HAP-1 (cell line): Measurements from ENCODE around the gene SCLT1.

ENCODE experiments used
- DNase-seq, 2 experiments: peaks; one replicate each; pipeline ENCODE4 v3.0.0-alpha.2; 2016 to 2020; ENCODE audit warnings: low spot score in 2 of 2
- H3K27me3 ChIP-seq: fragments of 250-450 bp; sonication (Bioruptor Pico); 2 replicates; pipeline ENCODE4 v1.5.1; 2020; ENCODE audit warnings: low read depth, mild to moderate bottlenecking, moderate library complexity
- H3K36me3 ChIP-seq: fragments of 250-450 bp; sonication (Bioruptor Pico); replicated peaks from 2 replicates; pipeline ENCODE4 v1.5.1; 2020; ENCODE audit warnings: mild to moderate bottlenecking
- H3K4me1 ChIP-seq: fragments of 250-450 bp; sonication (Bioruptor Pico); 2 replicates; pipeline ENCODE4 v1.5.1; 2020; ENCODE audit warnings: mild to moderate bottlenecking
- H3K4me3 ChIP-seq: fragments of 250-450 bp; sonication (Bioruptor Pico); 2 replicates; pipeline ENCODE4 v1.5.1; 2020; ENCODE audit warnings: mild to moderate bottlenecking, moderate library complexity
- H3K9me3 ChIP-seq: fragments of 250-450 bp; sonication (Bioruptor Pico); 2 replicates; pipeline ENCODE4 v1.5.1; 2020; ENCODE audit warnings: mild to moderate bottlenecking, moderate library complexity
- in situ Hi-C: fragments of 300-500 bp; cut with MboI; formaldehyde crosslinking; loops from 3 replicates; pipeline ENCODE4 v1.14.3; 2020; ENCODE audit warnings: low sequenced_read_pairs, inconsistent platforms, mixed read lengths

The SCLT1 gene

DNA sequence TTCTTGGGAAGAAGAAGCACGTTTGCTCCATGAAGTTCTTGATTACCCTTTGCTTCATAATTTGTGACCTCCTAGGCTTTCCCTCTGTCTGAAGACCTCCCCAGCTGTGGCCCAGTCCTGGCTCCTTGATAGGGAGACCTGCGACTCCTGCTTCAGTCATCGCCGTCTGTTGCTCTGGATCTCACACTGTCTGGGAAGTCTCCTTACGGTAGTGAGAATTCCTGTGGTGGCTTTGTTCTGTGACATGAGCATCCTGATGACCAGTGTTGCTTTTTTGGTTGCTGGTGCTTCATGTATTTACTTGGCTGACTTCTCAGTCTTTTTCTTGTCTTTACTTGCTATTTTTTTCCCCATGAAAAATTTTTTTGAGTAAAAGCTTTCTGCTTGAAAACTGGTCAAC, 239.6 kb downstream of the SCLT1 start:
- in situ Hi-C loops = no loop called here
- peaks cover 90% of the 10 kb centered on the region for H3K36me3 ChIP-seq

DNA sequence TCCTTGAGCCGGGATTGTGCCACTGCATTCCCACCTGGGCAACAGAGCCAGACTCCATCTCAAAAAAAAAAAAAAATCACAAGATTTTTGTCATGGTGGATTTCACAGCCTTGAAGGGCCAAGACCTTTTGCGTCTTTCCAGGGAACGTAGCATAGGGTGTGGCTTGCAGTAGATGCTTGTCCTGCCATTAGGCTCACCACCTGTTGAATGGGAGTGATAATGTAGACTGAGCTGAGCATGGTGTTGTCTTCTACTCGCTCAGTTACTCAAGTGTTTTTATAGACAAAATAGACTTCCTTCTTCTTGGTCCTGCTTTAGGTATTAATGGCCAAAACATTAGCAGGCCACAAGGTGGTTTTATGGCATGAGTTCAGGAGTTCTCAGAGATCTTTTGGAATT, 243.1 kb downstream of the SCLT1 start:
- H3K27me3 ChIP-seq = no peaks in the 10 kb centered on the region
- peaks cover 92% of the 10 kb centered on the region for H3K36me3 ChIP-seq
- no peak for DNase-seq
- H3K4me3 ChIP-seq = no peak overlapping the region
- in situ Hi-C loops = no loop called here
- H3K9me3 ChIP-seq = no peaks in the 10 kb centered on the region
- H3K4me1 ChIP-seq = no peaks in the 10 kb centered on the region

More for the DNA sequence above, 239.6 kb downstream of the SCLT1 start:
- DNase-seq = no peak
- Histone ChIP-seq H3K27me3 (no peaks in the 10 kb centered on the region), H3K4me1 (no peaks in the 10 kb centered on the region), H3K9me3 (no peaks in the 10 kb centered on the region), H3K4me3 (no peak overlapping the region)

DNA sequence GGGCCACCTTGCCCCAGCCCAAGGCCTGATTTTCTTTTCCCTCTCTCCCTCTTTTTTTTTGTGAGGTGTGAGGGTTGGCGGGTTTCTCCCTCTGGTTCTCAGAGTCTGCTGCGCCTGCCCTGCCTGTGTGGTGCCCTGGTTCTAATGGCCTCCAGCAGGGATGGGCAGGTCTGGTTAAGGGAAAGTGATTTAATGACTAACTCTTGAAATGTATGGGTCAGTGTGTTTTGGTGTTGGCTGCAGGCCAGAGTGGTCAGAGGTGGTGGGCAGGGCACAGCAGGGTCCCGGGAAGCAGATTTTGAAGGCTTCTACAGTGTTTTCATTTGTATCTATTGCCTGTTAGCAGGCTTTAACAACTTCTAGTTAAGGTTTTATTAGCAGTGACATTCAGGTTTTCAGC, 244.9 kb downstream of the SCLT1 start:
- Histone ChIP-seq H3K9me3 (no peaks in the 10 kb centered on the region), H3K36me3 (peaks cover 95% of the 10 kb centered on the region), H3K4me3 (no peak overlapping the region), H3K4me1 (no peaks in the 10 kb centered on the region), H3K27me3 (no peaks in the 10 kb centered on the region)
- no peak for DNase-seq
- in situ Hi-C loops = no loop called here

DNA sequence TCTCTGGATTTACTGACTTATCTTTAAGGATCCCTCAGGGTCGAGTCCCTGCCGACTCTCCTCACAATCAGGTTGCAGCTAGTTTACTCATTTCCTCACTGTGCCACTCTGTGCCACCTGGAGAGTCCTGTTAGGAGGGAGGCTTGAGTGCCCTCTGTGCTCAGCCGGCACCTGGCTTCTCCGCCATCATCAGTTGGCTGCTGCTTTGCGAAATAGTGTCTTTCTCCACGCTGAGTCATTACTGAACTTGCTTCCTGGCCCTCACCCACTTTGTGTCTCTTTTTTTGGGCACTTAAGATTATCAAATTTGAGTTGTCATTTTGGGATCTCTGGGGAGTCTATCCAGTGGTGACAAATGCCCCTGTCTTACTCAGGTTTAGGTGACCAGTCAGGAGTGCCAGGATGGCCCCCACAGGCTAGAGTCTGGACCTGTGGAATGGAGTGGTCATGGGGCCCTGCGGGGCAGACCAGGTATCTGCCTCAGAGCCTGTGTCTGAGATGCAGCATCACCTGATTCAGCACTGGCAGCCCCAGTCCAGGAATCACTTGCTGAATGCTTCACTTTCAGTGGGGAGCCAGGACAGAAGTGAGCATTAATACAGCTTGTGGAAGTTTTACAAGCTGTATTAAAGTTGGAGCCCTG, 246.1 kb downstream of the SCLT1 start:
- no peaks in the 10 kb centered on the region for H3K27me3 ChIP-seq
- DNase-seq = no peak
- in situ Hi-C loops = no loop called here
- no peaks in the 10 kb centered on the region for H3K4me1 ChIP-seq
- peaks cover 93% of the 10 kb centered on the region for H3K36me3 ChIP-seq
- no peaks in the 10 kb centered on the region for H3K9me3 ChIP-seq
- no peak overlapping the region for H3K4me3 ChIP-seq

DNA sequence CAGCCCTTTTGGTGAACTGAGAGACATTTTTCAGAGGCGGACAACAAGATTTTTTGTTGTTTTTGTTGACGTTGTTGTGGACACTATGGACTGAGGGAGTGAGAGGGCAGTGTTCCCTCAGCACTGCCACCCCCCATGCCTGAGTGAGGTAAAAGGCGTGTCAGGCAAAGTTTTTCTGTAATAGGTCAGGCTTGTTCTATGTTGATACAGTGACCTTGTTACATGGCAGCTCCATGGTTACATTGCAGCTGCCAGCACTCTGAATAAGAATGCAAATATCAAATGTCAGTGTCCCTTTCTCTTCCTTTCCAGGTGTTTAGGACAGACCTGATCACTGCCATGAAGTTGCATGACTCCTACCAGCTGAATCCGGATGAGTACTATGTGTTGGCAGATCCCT, 247.3 kb downstream of the SCLT1 start:
- in situ Hi-C loops = no loop called here
- H3K4me3 ChIP-seq = no peak overlapping the region
- no peaks in the 10 kb centered on the region for H3K27me3 ChIP-seq
- no peak for DNase-seq
- H3K4me1 ChIP-seq = no peaks in the 10 kb centered on the region
- peaks cover 82% of the 10 kb centered on the region for H3K36me3 ChIP-seq
- no peaks in the 10 kb centered on the region for H3K9me3 ChIP-seq

DNA sequence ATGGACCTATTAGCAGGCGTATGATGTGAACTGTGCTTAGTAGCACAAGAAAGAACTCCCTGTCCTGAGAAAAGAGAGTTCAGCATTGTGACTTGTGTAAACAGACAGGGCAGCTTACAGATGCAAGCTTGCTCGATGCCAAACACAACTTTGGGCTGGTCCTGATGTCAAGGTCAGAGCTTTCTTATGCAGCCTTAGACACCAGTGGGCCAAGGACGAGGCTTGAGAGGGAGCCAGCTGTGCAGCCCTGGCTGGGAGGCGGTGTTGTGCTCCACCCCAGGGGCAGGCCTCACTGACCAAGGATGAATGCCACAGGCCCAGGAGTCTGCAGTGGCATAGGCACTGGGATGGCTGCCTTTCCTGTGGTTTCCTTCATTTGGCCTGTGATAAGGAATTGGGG, 248.4 kb downstream of the SCLT1 start:
- Histone ChIP-seq H3K36me3 (peaks cover 77% of the 10 kb centered on the region), H3K27me3 (no peaks in the 10 kb centered on the region), H3K9me3 (no peaks in the 10 kb centered on the region), H3K4me1 (no peaks in the 10 kb centered on the region), H3K4me3 (no peak overlapping the region)
- no peak for DNase-seq
- in situ Hi-C loops = no loop called here

DNA sequence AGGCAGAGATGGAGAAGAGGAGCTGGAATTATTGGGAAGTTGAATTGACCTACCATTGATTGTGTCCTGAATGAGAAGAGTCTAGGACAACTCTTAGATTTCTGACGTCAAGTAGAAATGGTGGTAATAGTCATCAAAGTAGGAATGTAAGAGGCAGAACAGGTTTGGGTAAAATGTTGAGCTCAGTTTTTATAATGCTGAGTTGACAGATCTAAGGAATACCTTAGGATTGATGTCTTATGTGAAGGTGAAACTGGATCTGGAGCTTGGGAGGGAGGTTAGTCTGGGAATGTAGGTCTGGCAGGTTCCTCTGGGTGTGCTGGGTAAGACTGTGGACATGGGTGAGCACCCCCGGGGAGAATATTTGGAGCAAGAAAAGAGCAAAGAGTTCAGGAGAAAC, 251.9 kb downstream of the SCLT1 start:
- DNase-seq = no peak
- Histone ChIP-seq H3K4me1 (peaks cover 12% of the 10 kb centered on the region), H3K27me3 (no peaks in the 10 kb centered on the region), H3K36me3 (peaks cover 44% of the 10 kb centered on the region), H3K4me3 (no peak overlapping the region), H3K9me3 (no peaks in the 10 kb centered on the region)
- in situ Hi-C loops = no loop called here

DNA sequence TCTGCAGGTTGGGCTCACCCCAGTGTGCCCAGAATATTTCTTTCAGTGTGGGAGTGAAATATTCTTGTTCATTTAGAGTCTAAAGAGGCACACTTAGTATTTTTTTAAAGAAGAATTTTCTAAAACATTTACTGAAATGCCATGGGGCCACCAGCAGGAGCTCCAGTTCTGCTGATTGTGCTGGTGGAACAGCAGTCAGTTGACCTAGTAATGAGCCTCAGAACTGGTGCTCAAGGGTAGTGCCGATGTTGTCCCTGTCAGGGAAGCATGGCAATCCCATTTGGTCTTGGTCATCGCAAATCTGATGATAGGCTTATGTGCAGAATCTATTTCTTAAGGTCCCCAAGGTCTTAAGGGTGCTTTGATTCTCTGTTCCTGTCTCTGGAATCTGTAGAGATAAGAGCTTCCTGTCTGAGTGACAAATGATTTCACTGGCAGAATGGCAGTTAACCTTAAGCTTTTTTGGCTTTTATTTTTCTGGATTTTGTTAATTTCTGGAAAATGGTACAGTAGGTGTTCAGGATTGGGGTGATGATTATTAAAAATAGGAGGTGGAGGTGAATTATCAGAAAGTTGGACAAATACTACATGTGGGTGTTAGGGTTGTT, 252.5 kb downstream of the SCLT1 start:
- DNase-seq = no peak
- Histone ChIP-seq H3K36me3 (peaks cover 41% of the 10 kb centered on the region), H3K9me3 (no peaks in the 10 kb centered on the region), H3K4me1 (peaks cover 12% of the 10 kb centered on the region), H3K27me3 (no peaks in the 10 kb centered on the region), H3K4me3 (no peak overlapping the region)
- in situ Hi-C loops = no loop called here

DNA sequence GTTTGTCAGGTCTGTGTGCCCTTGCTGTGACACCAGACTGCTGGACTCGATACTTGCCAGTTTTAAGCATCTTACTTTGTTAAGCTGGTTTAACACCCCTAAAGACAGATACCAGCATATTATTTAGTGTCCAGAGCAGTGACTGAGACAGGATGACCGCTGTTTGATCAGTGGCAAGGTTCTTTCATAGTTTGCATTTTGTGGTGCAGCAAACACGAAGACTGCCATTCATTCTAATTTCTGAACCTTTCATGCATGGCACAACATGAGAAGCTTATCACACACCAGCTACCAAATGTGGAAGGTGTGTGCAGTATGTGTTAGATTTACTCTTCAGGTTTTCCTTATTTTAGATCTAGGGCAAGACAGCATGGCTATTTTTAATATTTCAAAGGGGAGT, 255.7 kb downstream of the SCLT1 start:
- no peak for DNase-seq
- no peaks in the 10 kb centered on the region for H3K9me3 ChIP-seq
- peaks cover 12% of the 10 kb centered on the region for H3K4me1 ChIP-seq
- no peaks in the 10 kb centered on the region for H3K27me3 ChIP-seq
- peaks cover 31% of the 10 kb centered on the region for H3K36me3 ChIP-seq
- H3K4me3 ChIP-seq = no peak overlapping the region
- in situ Hi-C loops = no loop called here

DNA sequence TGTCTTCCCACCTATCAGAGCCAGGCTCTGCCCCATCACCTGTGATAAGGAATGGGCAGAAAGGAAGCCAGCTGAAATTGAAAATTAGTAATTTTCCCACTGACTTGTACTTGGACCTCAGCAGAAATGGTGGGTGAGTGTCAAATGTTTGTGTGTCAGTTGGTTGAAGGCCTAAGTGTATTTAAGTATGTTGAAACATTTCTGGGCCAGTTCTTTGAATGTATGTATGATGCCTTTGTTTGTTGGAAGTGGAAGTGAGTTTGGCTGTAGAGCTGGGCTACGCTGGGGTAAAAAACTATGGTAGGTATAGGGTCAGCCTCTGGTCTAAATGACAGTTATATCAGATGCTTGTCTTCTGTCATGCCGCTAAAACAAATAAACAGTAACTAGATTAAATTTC, 256.1 kb downstream of the SCLT1 start:
- Histone ChIP-seq H3K27me3 (no peaks in the 10 kb centered on the region), H3K36me3 (peaks cover 30% of the 10 kb centered on the region), H3K4me3 (no peak overlapping the region), H3K4me1 (peaks cover 12% of the 10 kb centered on the region), H3K9me3 (no peaks in the 10 kb centered on the region)
- in situ Hi-C loops = no loop called here
- DNase-seq = no peak

DNA sequence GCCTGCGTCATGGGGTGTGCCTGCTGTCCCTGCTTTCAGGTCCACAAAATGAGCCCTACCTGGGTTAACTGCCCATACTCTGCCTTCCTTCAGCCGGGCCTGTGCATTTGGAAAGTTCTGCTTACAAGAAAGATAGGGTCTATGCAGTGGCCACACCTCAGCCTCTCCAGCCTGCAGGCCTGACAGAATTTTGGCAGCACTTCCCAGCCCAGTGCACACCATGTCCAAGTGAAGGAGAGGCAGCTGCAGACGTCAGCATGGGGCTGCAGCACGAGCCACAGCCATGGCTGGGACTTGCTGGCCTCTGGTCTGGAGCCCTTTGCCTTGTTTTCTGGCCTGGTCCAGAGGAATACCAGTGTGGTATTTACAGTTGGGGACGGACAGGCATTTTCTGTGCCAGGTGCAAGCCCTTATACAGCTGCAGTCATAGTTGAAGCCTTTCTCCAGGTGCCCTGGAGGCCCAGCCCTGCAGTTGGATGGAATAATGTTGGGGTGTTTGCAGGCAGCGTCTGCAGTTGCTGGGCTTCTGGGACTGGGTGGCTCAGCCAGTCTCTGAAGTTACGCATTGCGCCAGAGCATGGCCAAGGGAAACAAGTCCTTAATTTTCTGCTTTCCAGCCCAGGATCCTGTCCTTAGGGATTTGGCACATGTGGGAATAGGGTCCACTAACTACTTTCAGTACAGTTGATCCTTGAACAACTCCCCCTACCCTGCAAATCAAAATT, 257.7 kb downstream of the SCLT1 start:
- no peaks in the 10 kb centered on the region for H3K9me3 ChIP-seq
- in situ Hi-C loops = no loop called here
- DNase-seq = no peak
- no peak overlapping the region for H3K4me3 ChIP-seq
- peaks cover 25% of the 10 kb centered on the region for H3K4me1 ChIP-seq
- no peaks in the 10 kb centered on the region for H3K27me3 ChIP-seq
- peaks cover 35% of the 10 kb centered on the region for H3K36me3 ChIP-seq
